Measurements from ENCODE around the gene MAB21L4.

The MAB21L4 gene

GRCh38 chr2:240932001-240932723, 36.2 kb upstream of the MAB21L4 start:
- H3K4me1 ChIP-seq (ENCODE audit: control insufficient read depth, low read length): no peaks in the 10 kb centered on the region
- no peaks in the 10 kb centered on the region for H3K27me3 ChIP-seq (ENCODE audit: control insufficient read depth, low read length)
- no peaks in the 10 kb centered on the region for H3F3A ChIP-seq (ENCODE audit: control insufficient read depth, insufficient read depth)
- no peak overlapping the region for H3K4me2 ChIP-seq (ENCODE audit: low read length)
- H3K79me2 ChIP-seq (ENCODE audit: control insufficient read depth, low read length): no peaks in the 10 kb centered on the region
- no peaks in the 10 kb centered on the region for H4K20me1 ChIP-seq (ENCODE audit: control insufficient read depth, insufficient read depth, low read depth, low read length)
- TF ChIP-seq EZH2phosphoT487 (IDR thresholded peaks at IDR 0.05; ENCODE audit: borderline replicate concordance, low read length): no peak
- TF ChIP-seq, protein P1, sequence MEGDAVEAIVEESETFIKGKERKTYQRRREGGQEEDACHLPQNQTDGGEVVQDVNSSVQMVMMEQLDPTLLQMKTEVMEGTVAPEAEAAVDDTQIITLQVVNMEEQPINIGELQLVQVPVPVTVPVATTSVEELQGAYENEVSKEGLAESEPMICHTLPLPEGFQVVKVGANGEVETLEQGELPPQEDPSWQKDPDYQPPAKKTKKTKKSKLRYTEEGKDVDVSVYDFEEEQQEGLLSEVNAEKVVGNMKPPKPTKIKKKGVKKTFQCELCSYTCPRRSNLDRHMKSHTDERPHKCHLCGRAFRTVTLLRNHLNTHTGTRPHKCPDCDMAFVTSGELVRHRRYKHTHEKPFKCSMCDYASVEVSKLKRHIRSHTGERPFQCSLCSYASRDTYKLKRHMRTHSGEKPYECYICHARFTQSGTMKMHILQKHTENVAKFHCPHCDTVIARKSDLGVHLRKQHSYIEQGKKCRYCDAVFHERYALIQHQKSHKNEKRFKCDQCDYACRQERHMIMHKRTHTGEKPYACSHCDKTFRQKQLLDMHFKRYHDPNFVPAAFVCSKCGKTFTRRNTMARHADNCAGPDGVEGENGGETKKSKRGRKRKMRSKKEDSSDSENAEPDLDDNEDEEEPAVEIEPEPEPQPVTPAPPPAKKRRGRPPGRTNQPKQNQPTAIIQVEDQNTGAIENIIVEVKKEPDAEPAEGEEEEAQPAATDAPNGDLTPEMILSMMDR (IDR thresholded peaks at IDR 0.05; ENCODE audit: low read depth, low read length, poor library complexity, severe bottlenecking): no peak
- H3K9me3 ChIP-seq (ENCODE audit: control insufficient read depth, insufficient read depth, low read length): no peaks in the 10 kb centered on the region
- H3K9me2 ChIP-seq (replicated peaks; ENCODE audit: control insufficient read depth, low read length): no peaks in the 10 kb centered on the region
- no peak overlapping the region for H3K27ac ChIP-seq (ENCODE audit: low read depth, low read length)
- H3K36me3 ChIP-seq (ENCODE audit: control insufficient read depth, low read length): no peaks in the 10 kb centered on the region
- no peak overlapping the region for H3K4me3 ChIP-seq (ENCODE audit: low read length)

DNA sequence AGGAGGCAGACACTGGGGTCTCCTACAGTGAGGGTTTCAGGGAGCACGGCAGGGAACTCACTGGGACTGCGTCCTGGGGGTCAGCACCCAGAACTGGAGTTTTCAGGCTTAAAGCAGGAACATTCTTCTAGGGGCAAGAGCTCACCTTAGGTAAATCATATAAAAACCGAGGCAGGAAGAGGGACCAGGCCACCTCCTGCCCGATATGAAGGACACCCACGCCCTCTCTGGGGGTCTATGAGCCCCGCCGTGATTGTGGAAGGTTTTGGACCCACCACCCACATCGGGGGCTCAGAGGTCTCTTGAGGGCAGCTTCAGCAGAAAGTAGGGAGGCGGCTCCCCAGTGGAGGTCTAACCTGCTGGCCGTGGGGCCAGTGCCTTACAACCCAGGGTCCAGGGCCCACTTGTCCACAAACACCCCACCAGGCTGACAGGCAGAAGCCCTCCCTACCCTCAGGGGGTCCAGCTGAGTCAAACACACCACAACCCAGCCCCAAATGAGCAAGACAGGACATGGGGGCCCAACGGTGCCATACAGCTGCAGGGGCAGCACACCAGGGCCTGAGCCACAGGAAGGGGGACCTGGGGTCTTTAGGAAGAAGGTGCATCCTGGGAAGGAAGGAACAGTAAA, 35.5 kb upstream of the MAB21L4 start:
- H3K79me2 ChIP-seq (ENCODE audit: control insufficient read depth, low read length): no peaks in the 10 kb centered on the region
- H3K4me3 ChIP-seq (ENCODE audit: low read length): no peak overlapping the region
- H3K9me2 ChIP-seq (replicated peaks; ENCODE audit: control insufficient read depth, low read length): no peaks in the 10 kb centered on the region
- H3K9me3 ChIP-seq (ENCODE audit: control insufficient read depth, insufficient read depth, low read length): no peaks in the 10 kb centered on the region
- no peak overlapping the region for H3K27ac ChIP-seq (ENCODE audit: low read depth, low read length)
- TF ChIP-seq, protein P1 (IDR thresholded peaks at IDR 0.05; ENCODE audit: low read depth, low read length, poor library complexity, severe bottlenecking): no peak
- TF ChIP-seq EZH2phosphoT487 (IDR thresholded peaks at IDR 0.05; ENCODE audit: borderline replicate concordance, low read length): no peak
- H3K36me3 ChIP-seq (ENCODE audit: control insufficient read depth, low read length): no peaks in the 10 kb centered on the region
- H3K27me3 ChIP-seq (ENCODE audit: control insufficient read depth, low read length): no peaks in the 10 kb centered on the region
- no peaks in the 10 kb centered on the region for H3K4me1 ChIP-seq (ENCODE audit: control insufficient read depth, low read length)
- H4K20me1 ChIP-seq (ENCODE audit: control insufficient read depth, insufficient read depth, low read depth, low read length): no peaks in the 10 kb centered on the region
- H3F3A ChIP-seq (ENCODE audit: control insufficient read depth, insufficient read depth): no peaks in the 10 kb centered on the region
- H3K4me2 ChIP-seq (ENCODE audit: low read length): no peak overlapping the region

- no peaks in the 10 kb centered on the region for H3K79me2 ChIP-seq (ENCODE audit: control insufficient read depth, low read length)
- H3K27ac ChIP-seq (ENCODE audit: low read depth, low read length): no peak overlapping the region
- H3F3A ChIP-seq (ENCODE audit: control insufficient read depth, insufficient read depth): no peaks in the 10 kb centered on the region
- no peaks in the 10 kb centered on the region for H3K4me1 ChIP-seq (ENCODE audit: control insufficient read depth, low read length)
- H3K4me3 ChIP-seq (ENCODE audit: low read length): no peak overlapping the region
- H3K36me3 ChIP-seq (ENCODE audit: control insufficient read depth, low read length): no peaks in the 10 kb centered on the region
- H4K20me1 ChIP-seq (ENCODE audit: control insufficient read depth, insufficient read depth, low read depth, low read length): no peaks in the 10 kb centered on the region
- H3K9me3 ChIP-seq (ENCODE audit: control insufficient read depth, insufficient read depth, low read length): no peaks in the 10 kb centered on the region
- no peaks in the 10 kb centered on the region for H3K27me3 ChIP-seq (ENCODE audit: control insufficient read depth, low read length)
- no peak for TF ChIP-seq EZH2phosphoT487 (IDR thresholded peaks at IDR 0.05; ENCODE audit: borderline replicate concordance, low read length)
- TF ChIP-seq, protein P1 (IDR thresholded peaks at IDR 0.05; ENCODE audit: low read depth, low read length, poor library complexity, severe bottlenecking): no peak
- no peaks in the 10 kb centered on the region for H3K9me2 ChIP-seq (replicated peaks; ENCODE audit: control insufficient read depth, low read length)
- H3K4me2 ChIP-seq (ENCODE audit: low read length): no peak overlapping the region
Observed at GRCh38 chr2:240930631-240931318, 34.8 kb upstream of the MAB21L4 start.

Data from DOHH2 (cell line).